ENCODE measurements around the gene PRKACA. TPM values are rescaled to one million over a fixed set of nuclear protein-coding genes. Genes with fewer than 3 reads are reported as not detected.

Gene PRKACA
- total and polyA plus RNA-seq, 10 of the 15 experiments (the other 5 are each of a cell fraction or from before 2014, with no cell fraction given) = 0.53 to 68.5 (median 11.2) TPM

- TF ChIP-seq PRDM15 (CRISPR knock-in tag; IDR thresholded peaks at IDR 0.05) (no peak), REST (IDR thresholded peaks at IDR 0.05; ENCODE audit: low read depth, low read length) (no peak), SIN3A (IDR thresholded peaks at IDR 0.05; ENCODE audit: low read depth, low read length) (no peak), RELA (IDR thresholded peaks at IDR 0.05; ENCODE audit: borderline replicate concordance, partially characterized antibody) (no peak), SMAD5 (IDR thresholded peaks at IDR 0.05; ENCODE audit: low read depth) (no peak), POLR2A (IDR thresholded peaks at IDR 0.05; ENCODE audit: low read depth, low read length) (no peak)
These were observed 49.5 kb upstream of the PRKACA start (continued) for GRCh38 chr19:14166999-14167575.

Data from GM12878 (cell line).